Colonic mucosa (tissue), 4 donors: ENCODE results near the gene HSD11B1L. TPM values are rescaled to one million over a fixed set of nuclear protein-coding genes. Genes with fewer than 3 reads are reported as not detected.
"Not testable (repeated sequence)": the region's sequence is repeated elsewhere in the genome, so short reads cannot be mapped to it uniquely, and the experiment has no call there.

Experiments used
- DNase-seq: peaks from one replicate; pipeline ENCODE4 v3.0.0-alpha.2; 2020
- H3K27ac ChIP-seq: fragments of 200-600 bp; one replicate; pipeline ENCODE4 v1.8.0; 2021
- H3K27me3 ChIP-seq: fragments of 200-600 bp; one replicate; pipeline ENCODE4 v1.8.0; 2021
- H3K36me3 ChIP-seq: fragments of 200-600 bp; one replicate; pipeline ENCODE4 v1.8.0; 2021
- H3K4me1 ChIP-seq: fragments of 200-600 bp; one replicate; pipeline ENCODE4 v1.8.0; 2021; ENCODE audit warnings: mild to moderate bottlenecking
- H3K4me3 ChIP-seq: fragments of 200-600 bp; one replicate; pipeline ENCODE4 v1.8.0; 2021
- H3K9ac ChIP-seq, 2 donors: one replicate each; pipeline ENCODE4 v1.7.0; 2013; ENCODE audit warnings: control low read depth in 2 of 2, low read depth in 2 of 2, low read length in 2 of 2
- H3K9me3 ChIP-seq: fragments of 200-600 bp; one replicate; pipeline ENCODE4 v1.8.0; 2021
- CTCF ChIP-seq: fragments of 200-600 bp; IDR thresholded peaks from one replicate; pipeline ENCODE4 v1.8.0; 2022; ENCODE audit warnings: antibody characterized with exemption, mild to moderate bottlenecking
- intact Hi-C: fragments of 100-400 bp; cut with DNase I; formaldehyde crosslinking; loops from one replicate; pipeline ENCODE4 v1.14.1; 2022
- total RNA-seq, 2 donors: library from RNA; stranded (reverse); fragmentation: NEBNext Ultra II Directional in 1 of 2; extraction: Animal tissue kit (Norgen Biotek cat#: 25700) in 1 of 2; gene quantifications; one replicate each; pipeline ENCODE4 v1.2.1, GENCODE V29; 2021
- donor health status: healthy.
- donor health status: DM: no; HTN: no; CAD: no.
- donor health status: DM: no; HTN: no; CAD: no.

HSD11B1L gene
- total RNA-seq, 2 donors from 2014 or later: 3.2 to 3.4 TPM

GRCh38 chr19:5683177-5683886, 2.5 kb downstream of the HSD11B1L start:
- no peaks in the 10 kb centered on the region for H3K27me3 ChIP-seq
- peaks cover 7% of the 10 kb centered on the region for H3K4me1 ChIP-seq
- intact Hi-C loops: no loop called here
- H3K36me3 ChIP-seq: no peaks in the 10 kb centered on the region
- no peak overlapping the region for H3K4me3 ChIP-seq
- H3K9ac ChIP-seq: no peak overlapping the region
- TF ChIP-seq CTCF: no peak
- no peak for DNase-seq
- no peak overlapping the region for H3K27ac ChIP-seq
- H3K9me3 ChIP-seq: no peaks in the 10 kb centered on the region

GRCh38 chr19:5684694-5685430, 4.0 kb downstream of the HSD11B1L start:
- TF ChIP-seq CTCF: no peak
- H3K9me3 ChIP-seq: no peaks in the 10 kb centered on the region

GRCh38 chr19:5686326-5686646, 5.5 kb downstream of the HSD11B1L start:
- intact Hi-C loops: no loop called here
- Histone ChIP-seq H3K27ac (peak overlapping the region; percentile 75), H3K9ac (peak overlapping the region; percentile 30 to 34), H3K4me3 (peak overlapping the region; percentile 57), H3K27me3 (no peaks in the 10 kb centered on the region), H3K4me1 (no peaks in the 10 kb centered on the region), H3K36me3 (no peaks in the 10 kb centered on the region), H3K9me3 (no peaks in the 10 kb centered on the region)
- no peak for DNase-seq
- TF ChIP-seq CTCF: no peak

More at GRCh38 chr19:5684694-5685430, 4.0 kb downstream of the HSD11B1L start:
- H3K27me3 ChIP-seq: no peaks in the 10 kb centered on the region
- H3K4me1 ChIP-seq: no peaks in the 10 kb centered on the region
- H3K27ac ChIP-seq: no peak overlapping the region
- no peaks in the 10 kb centered on the region for H3K36me3 ChIP-seq
- intact Hi-C loops: no loop called here
- no peak for DNase-seq
- H3K9ac ChIP-seq: no peak overlapping the region
- no peak overlapping the region for H3K4me3 ChIP-seq

GRCh38 chr19:5686647-5687359, 6.0 kb downstream of the HSD11B1L start:
- TF ChIP-seq CTCF: peak; percentile 83
- H3K9me3 ChIP-seq: no peaks in the 10 kb centered on the region
- intact Hi-C loops: no loop called here
- no peaks in the 10 kb centered on the region for H3K36me3 ChIP-seq
- no peaks in the 10 kb centered on the region for H3K27me3 ChIP-seq
- peaks cover 3% of the 10 kb centered on the region for H3K4me1 ChIP-seq
- peak overlapping the region; percentile 34 to 50 for H3K9ac ChIP-seq
- peak; percentile 100 for DNase-seq
- H3K4me3 ChIP-seq: peak overlapping the region; percentile 57
- peak overlapping the region; percentile 75 for H3K27ac ChIP-seq

GRCh38 chr19:5687360-5688198, 6.8 kb downstream of the HSD11B1L start:
- intact Hi-C loops: no loop called here
- Histone ChIP-seq H3K27me3 (no peaks in the 10 kb centered on the region), H3K9me3 (no peaks in the 10 kb centered on the region), H3K9ac (peak overlapping the region in 1 of 2 donors; percentile 50), H3K4me3 (peak overlapping the region; percentile 57), H3K27ac (no peak overlapping the region), H3K4me1 (peaks cover 11% of the 10 kb centered on the region), H3K36me3 (no peaks in the 10 kb centered on the region)
- DNase-seq: no peak
- no peak for TF ChIP-seq CTCF

GRCh38 chr19:5688262-5688881, 7.5 kb downstream of the HSD11B1L start:
- H3K9me3 ChIP-seq, DNase-seq, H3K27me3 ChIP-seq, H3K36me3 ChIP-seq, H3K4me3 ChIP-seq, H3K9ac ChIP-seq, intact Hi-C loops, H3K27ac ChIP-seq: not testable (repeated sequence)
- H3K4me1 ChIP-seq: peaks cover 11% of the 10 kb centered on the region
